ENCODE measurements around the gene HRAS.

The HRAS gene

GRCh38 chr11:553083-553987, 18.0 kb upstream of the HRAS start:
- DNase-seq (ENCODE audit: low read depth in 2 of 2) = no peak

- DNase-seq (ENCODE audit: low read depth in 2 of 2) = no peak
Observed at GRCh38 chr11:551596-551995, 16.2 kb upstream of the HRAS start.

- DNase-seq (ENCODE audit: low read depth in 2 of 2) = no peak
Observed at GRCh38 chr11:551131-551530, 15.8 kb upstream of the HRAS start.

GRCh38 chr11:550746-551085, 15.3 kb upstream of the HRAS start:
- no peak for DNase-seq (ENCODE audit: low read depth in 2 of 2)

GRCh38 chr11:550021-550745, 14.8 kb upstream of the HRAS start:
- no peak for DNase-seq (ENCODE audit: low read depth in 2 of 2)

- no peak for DNase-seq (ENCODE audit: low read depth in 2 of 2)
Observed at GRCh38 chr11:548700-549603, 13.6 kb upstream of the HRAS start.

- DNase-seq (ENCODE audit: low read depth in 2 of 2) = no peak
Observed at GRCh38 chr11:545171-545570, 9.8 kb upstream of the HRAS start.

GRCh38 chr11:544817-545166, 9.4 kb upstream of the HRAS start:
- no peak for DNase-seq (ENCODE audit: low read depth in 2 of 2)

GRCh38 chr11:541433-541885, 6.1 kb upstream of the HRAS start:
- no peak for DNase-seq (ENCODE audit: low read depth in 2 of 2)

- no peak for DNase-seq (ENCODE audit: low read depth in 2 of 2)
Observed at GRCh38 chr11:540583-541432, 5.4 kb upstream of the HRAS start.

GRCh38 chr11:539971-540481, 4.7 kb upstream of the HRAS start:
- DNase-seq (ENCODE audit: low read depth in 2 of 2) = no peak

GRCh38 chr11:538431-539051, 3.2 kb upstream of the HRAS start:
- DNase-seq (ENCODE audit: low read depth in 2 of 2) = no peak

- DNase-seq (ENCODE audit: low read depth in 2 of 2) = no peak
Observed at GRCh38 chr11:537622-538430, 2.5 kb upstream of the HRAS start.

- DNase-seq (ENCODE audit: low read depth in 2 of 2) = peak; percentile 82 to 91
Observed at GRCh38 chr11:536841-537621, 1.7 kb upstream of the HRAS start, which contains the start of gene LRRC56. TSS of gene LRRC56 (plus strand) at chr11:537527. CDS start at chr11:540685, 3,158 bp downstream.

GRCh38 chr11:535210-535518, 212 bp downstream of the HRAS start:
- no peak for DNase-seq (ENCODE audit: low read depth in 2 of 2)

GRCh38 chr11:534396-535209, 773 bp downstream of the HRAS start:
- DNase-seq (ENCODE audit: low read depth in 2 of 2) = no peak

- DNase-seq (ENCODE audit: low read depth in 2 of 2) = no peak
Observed at GRCh38 chr11:533586-534395, 1.6 kb downstream of the HRAS start.
